HG03159 (cell line): Measurements from ENCODE around the gene KIF5A.

Experiments used
- ATAC-seq: cut with Tn5 transposase; IDR thresholded peaks from one replicate; pipeline ENCODE4 v1.9.1; 2021; ENCODE audit warnings: mild to moderate bottlenecking, moderate library complexity; ENCODE audit not compliant: unreplicated experiment

Gene KIF5A

DNA sequence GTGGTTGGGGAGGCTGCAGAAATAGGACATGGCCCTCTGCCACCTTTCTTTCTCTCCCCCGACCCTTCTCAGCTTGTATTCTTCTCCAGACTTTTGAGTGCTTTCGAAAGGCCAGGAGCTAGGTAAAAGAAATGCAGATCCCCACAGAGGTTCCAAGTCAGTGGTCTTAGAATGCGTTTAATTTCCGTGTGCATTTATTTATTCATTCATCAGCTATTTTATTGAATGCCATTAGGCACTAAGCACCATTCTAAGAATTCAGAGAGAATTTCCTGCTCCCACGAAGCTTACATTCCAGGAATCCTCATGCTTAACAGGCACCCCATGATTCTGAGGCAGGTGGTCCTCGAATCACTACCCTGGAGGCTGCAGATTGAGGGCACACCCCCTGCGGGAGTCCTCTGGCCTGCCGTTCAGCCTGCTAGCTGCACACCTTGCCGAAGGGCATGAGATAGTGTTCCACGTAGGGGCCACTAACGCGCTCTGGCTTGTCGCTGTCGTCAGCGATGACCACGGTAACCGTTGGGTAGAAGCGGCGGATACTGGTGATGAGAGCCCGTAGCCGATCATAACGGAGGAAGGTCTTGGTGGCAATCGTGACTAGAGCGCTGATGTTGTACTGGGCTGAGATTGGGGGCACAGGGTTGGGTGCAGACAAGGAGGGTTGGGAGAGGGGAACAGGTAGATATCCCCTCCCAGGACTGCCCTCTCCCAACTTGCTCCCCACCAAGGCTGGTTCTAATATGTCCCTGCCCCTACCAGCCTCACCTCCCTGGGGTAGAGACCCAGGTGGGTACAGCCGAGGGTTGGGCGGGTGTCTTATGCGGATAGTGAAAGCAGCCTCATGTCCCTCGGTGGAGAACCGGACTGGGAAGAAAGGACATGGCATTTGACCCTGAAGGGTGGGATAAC is 78.7 kb downstream of the KIF5A start:
- ATAC-seq = no peak

DNA sequence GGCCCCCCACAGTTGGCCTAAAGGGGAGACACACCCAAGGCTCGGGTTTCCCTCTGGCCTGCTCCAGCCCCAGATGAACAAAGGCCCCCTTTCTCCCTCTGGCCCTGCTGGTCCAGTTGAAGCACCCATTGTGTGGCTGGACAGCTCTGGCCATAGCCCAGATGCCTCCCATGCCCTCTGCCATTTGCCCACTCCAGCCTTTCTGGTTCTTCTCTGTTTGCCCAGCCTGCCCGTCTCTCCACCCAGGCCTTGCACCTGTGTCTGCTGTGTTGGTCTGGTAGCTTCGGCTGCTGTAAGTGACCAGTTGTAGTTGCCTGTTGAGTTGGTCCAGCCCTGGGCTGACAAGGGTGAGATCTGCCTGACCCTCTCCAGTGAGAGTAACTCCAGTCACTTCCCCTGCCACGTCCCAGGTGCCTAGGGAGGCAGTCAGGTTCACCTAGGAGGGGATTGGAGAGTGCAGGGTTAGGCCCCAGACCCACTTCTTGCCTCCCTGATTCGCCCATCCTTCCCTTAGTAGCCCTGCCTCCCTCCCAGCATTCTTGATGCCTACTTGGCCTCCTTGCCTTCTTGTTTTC is 80.1 kb downstream of the KIF5A start:
- ATAC-seq = no peak

DNA sequence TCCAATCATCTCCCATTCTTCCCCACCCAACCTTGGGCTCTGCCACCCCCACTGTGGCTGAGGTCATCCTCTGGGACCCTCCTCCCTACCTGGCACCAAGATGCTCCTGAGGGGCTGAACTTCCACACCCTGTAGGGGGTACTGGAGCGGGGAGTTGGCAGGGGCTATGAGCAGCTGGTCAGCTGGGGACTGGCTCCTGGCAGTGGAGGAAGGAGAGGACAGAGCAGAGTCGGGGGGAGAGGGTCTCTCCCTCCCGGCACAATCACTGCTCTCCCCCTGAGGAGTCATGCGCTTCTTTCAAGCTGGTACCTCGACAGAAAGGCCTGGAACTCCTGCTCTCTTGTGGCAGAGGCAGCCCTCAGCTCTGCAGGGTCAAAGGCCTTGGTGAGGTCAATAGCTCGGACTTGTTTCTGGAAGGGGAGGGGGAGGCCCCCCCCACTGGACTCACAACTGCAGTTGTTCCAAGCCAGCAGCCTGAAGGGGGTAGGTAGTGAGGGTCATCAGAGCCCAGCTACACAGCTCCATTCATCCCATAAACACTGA is 81.1 kb downstream of the KIF5A start:
- no peak for ATAC-seq

DNA sequence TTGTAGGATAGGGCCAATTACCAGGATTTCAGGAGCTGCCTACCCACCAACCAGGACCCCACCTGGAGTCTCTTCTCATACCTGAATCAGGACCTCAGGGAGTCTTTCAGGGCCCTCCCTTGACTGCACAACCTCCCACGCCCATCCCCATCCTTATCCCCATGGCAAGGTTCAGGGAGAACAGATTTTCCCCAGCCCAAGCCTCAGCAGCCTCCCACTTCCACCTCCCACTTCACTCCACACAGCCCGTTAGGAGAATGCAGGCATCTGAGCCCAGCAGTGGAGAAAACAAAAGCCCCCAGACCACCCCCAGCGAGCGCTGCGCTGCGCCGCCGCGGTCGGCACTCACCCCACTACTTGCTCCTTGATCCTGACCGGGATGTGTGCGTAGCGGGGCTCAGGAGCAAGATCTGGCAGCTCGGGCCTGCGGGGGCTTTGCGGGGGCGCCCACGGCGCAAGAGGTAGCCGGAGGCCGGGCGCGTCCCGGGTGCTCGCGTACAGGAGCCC is 81.8 kb downstream of the KIF5A start:
- no peak for ATAC-seq

DNA sequence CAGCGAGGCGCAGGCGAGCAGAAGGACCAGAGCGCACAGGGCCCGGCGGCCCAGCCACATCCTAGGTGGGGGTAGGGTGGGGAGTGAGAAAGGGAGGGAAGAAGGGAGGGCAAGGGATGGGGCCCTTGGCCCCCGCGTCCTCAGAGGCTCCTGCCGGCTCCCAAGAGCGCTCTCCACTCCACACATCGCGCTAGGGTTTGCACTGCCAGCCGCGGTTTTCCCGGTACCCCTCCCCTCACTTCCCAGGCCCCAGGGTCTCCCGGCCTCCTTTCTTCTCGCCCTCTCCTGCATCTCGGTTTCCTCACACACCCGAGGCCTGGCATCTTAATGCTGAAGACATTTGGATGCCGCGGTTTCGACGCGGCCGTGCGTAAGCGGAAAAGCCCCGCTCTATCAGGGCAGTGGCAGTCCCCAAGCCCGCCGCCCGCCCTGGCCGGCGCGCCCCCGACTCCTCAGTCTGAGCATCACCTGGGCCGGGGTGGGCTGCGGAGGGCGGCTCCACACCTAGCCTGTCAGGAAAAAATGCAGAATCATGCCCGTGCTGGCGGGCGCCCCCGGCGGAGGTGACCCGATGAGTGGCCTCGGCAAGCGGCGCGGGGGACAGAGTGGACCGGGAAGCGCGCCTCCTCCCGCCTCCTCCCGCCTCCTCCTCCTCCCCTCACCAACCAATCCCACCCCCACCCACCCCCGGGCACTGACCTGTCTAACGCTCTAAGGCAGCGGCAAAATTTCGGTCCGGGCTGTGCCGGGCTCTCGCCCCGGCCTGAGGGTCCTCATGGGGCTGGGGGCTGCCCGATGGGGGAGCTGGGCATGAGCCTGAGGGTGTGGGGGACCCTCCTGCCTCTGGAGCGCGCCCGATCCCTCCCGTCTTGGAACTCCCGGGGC is 82.5 kb downstream of the KIF5A start:
- peak; percentile 19 for ATAC-seq

DNA sequence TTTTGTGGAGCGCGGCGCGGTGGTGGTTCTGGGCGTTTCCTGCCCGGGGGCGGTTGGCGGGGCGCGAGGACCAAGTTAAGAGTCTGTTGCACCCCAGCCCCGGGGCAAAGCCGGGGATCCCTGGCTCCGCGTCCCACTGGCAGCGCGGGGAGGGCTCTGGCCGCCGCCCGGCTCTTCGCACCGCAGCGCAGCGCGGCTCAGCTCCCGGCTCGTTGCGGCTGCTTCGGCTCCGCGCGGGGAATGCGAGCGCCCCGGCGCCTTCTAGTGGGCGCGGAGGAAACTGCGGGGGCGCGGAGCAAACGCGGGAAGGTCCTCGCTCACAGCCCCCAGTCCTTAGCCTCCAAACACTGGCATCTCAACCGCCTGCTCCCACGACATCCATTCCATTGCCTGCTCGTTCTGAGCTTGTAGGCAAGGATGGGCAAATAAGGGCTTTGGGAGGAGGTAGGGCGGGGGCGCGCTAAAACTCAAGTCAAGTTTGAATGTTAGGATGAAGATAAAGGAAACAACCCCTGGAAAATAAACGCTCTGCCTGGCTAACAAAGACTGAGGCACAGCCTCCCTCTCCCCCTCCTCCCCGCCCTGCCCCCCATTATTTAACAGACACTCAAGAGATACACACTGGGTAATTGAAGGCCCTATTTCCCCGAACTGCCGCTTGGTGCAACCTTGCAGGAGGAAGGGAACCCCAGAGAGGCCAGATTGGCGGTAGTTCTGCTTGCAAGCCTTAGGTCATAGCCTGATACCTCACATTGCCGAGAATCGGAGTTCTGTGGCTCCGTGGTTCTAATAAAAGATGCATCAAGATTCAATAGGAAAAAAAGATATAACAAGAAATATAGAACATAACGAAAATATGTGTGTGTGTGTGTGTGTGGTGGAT is 83.4 kb downstream of the KIF5A start, which contains the start of gene B4GALNT1:
Gene B4GALNT1, minus strand, starts transcription at position 244 of the 883 bp plus-strand sequence. CDS start 1,069 bp downstream, outside the sequence.
- peak; percentile 77 for ATAC-seq
